HCT116 (cell line): ENCODE results near the gene TRIM63.

Experiments
- EZH2phosphoT487 ChIP-seq: fragments of 200-600 bp; IDR thresholded peaks from 2 replicates; pipeline ENCODE4 v1.6.1; 2018; ENCODE audit warnings: antibody characterized with exemption, borderline replicate concordance
- REST ChIP-seq: IDR thresholded peaks from 2 replicates; pipeline ENCODE4 v1.6.1; 2012; ENCODE audit warnings: low read depth
- YY1 ChIP-seq: IDR thresholded peaks from 2 replicates; pipeline ENCODE4 v1.6.1; 2011; ENCODE audit warnings: low read length, low read depth, moderate library complexity, mild to moderate bottlenecking; ENCODE audit not compliant: insufficient replicate concordance; ENCODE audit errors: extremely low read depth

- no peak for TF ChIP-seq YY1
- TF ChIP-seq EZH2phosphoT487 = no peak
- TF ChIP-seq REST = no peak
These were observed 17.7 kb downstream of the TRIM63 start for GRCh38 chr1:26049531-26050247.
